CD14-positive monocyte (primary cell): ENCODE measurements around the gene KRT85. TPM values are rescaled to one million over a fixed set of nuclear protein-coding genes. Genes with fewer than 3 reads are reported as not detected.

ENCODE experiments used
- DNase-seq, 3 donors: peaks; one replicate each; pipeline ENCODE4 v3.0.0-alpha.2; 2011 to 2022
- H2AFZ ChIP-seq: 2 replicates; pipeline ENCODE4 v1.6.0; 2012; ENCODE audit warnings: mild to moderate bottlenecking, low read depth, low read length, inconsistent platforms; ENCODE audit not compliant: insufficient read depth, poor library complexity, severe bottlenecking
- H3K27ac ChIP-seq, 2 donors: 1 replicate in 1 of 2; 2 replicates in 1 of 2; pipeline ENCODE4 v1.5.1; 2012 to 2013; ENCODE audit warnings: low read length in 2 of 2, control low read depth in 1 of 2, inconsistent platforms in 1 of 2, low read depth in 1 of 2, mild to moderate bottlenecking in 1 of 2
- H3K27me3 ChIP-seq, 2 donors: one replicate each; pipeline versions ENCODE4 v1.6.0 to v1.6.1; 2011 to 2013; ENCODE audit warnings: low read length in 2 of 2; ENCODE audit not compliant: control insufficient read depth in 2 of 2, insufficient read depth in 2 of 2
- H3K36me3 ChIP-seq, 2 donors: replicated peaks in 1 of 2; 1 replicate in 1 of 2; 2 replicates in 1 of 2; pipeline versions ENCODE4 v1.5.1 to v1.6.1; 2012 to 2013; ENCODE audit warnings: low read length in 2 of 2, control low read depth in 1 of 2, inconsistent platforms in 1 of 2, mild to moderate bottlenecking in 1 of 2; ENCODE audit not compliant: insufficient read depth in 2 of 2, control insufficient read depth in 1 of 2
- H3K4me1 ChIP-seq, 2 donors: 1 replicate in 1 of 2; 2 replicates in 1 of 2; pipeline versions ENCODE4 v1.5.1 to v1.6.1; 2012 to 2013; ENCODE audit warnings: low read length in 2 of 2, control low read depth in 1 of 2, inconsistent platforms in 1 of 2, mild to moderate bottlenecking in 1 of 2, moderate library complexity in 1 of 2; ENCODE audit not compliant: insufficient read depth in 2 of 2, control insufficient read depth in 1 of 2
- H3K4me2 ChIP-seq: replicated peaks from 2 replicates; pipeline ENCODE3; 2012; ENCODE audit warnings: low read length, moderate library complexity, mild to moderate bottlenecking; ENCODE audit not compliant: poor library complexity, severe bottlenecking; ENCODE audit errors: extremely low read depth
- H3K4me3 ChIP-seq, 3 experiments: fragments of 200-600 bp in 1 of 3; sonication (generic) in 1 of 3; replicated peaks in 1 of 3; 1 replicate in 2 of 3; 2 replicates in 1 of 3; pipeline ENCODE4 v1.5.1; 2011 to 2013; ENCODE audit warnings: low read length in 3 of 3, mild to moderate bottlenecking in 3 of 3, control low read depth in 2 of 3, low read depth in 2 of 3, inconsistent platforms in 1 of 3, moderate library complexity in 1 of 3
- H3K79me2 ChIP-seq: 2 replicates; pipeline ENCODE4 v1.6.0; 2012; ENCODE audit warnings: mild to moderate bottlenecking, control low read depth, inconsistent platforms, low read length, moderate library complexity; ENCODE audit not compliant: insufficient read depth
- H3K9ac ChIP-seq: 2 replicates; pipeline ENCODE4 v1.6.0; 2017; ENCODE audit warnings: low read length, mild to moderate bottlenecking; ENCODE audit not compliant: insufficient read depth, poor library complexity, severe bottlenecking
- H3K9me3 ChIP-seq, 2 donors: replicated peaks in 1 of 2; 1 replicate in 1 of 2; 2 replicates in 1 of 2; pipeline versions ENCODE4 v1.5.1 to v1.6.1; 2012 to 2013; ENCODE audit warnings: low read length in 2 of 2, control low read depth in 1 of 2; ENCODE audit not compliant: control insufficient read depth in 1 of 2, insufficient read depth in 1 of 2
- H4K20me1 ChIP-seq: 2 replicates; pipeline ENCODE4 v1.6.0; 2012; ENCODE audit warnings: mild to moderate bottlenecking, low read length, control low read depth, moderate library complexity; ENCODE audit not compliant: insufficient read depth
- H3K27ac Mint-ChIP-seq, 7 donors: one replicate each; pipeline ENCODE4 v1.8.0; 2020; ENCODE audit warnings: mild to moderate bottlenecking in 7 of 7, mixed read lengths in 7 of 7, moderate library complexity in 6 of 7, inconsistent platforms in 2 of 7
- H3K27me3 Mint-ChIP-seq, 3 donors: one replicate each; pipeline ENCODE4 v1.8.0; 2021 to 2022; ENCODE audit warnings: low read depth in 3 of 3, mild to moderate bottlenecking in 3 of 3, mixed read lengths in 3 of 3, moderate library complexity in 3 of 3, inconsistent platforms in 1 of 3
- H3K36me3 Mint-ChIP-seq, 2 donors: one replicate each; pipeline ENCODE4 v1.8.0; 2020; ENCODE audit warnings: mixed read lengths in 2 of 2, inconsistent platforms in 1 of 2, mild to moderate bottlenecking in 1 of 2
- H3K4me1 Mint-ChIP-seq: one replicate; pipeline ENCODE4 v1.8.0; 2020; ENCODE audit warnings: mild to moderate bottlenecking, mixed read lengths
- H3K4me3 Mint-ChIP-seq, 2 donors: one replicate each; pipeline ENCODE4 v1.8.0; 2020; ENCODE audit warnings: mild to moderate bottlenecking in 2 of 2, mixed read lengths in 2 of 2, moderate library complexity in 1 of 2
- H3K9me3 Mint-ChIP-seq, 7 donors: one replicate each; pipeline ENCODE4 v1.8.0; 2020 to 2022; ENCODE audit warnings: mixed read lengths in 7 of 7, mild to moderate bottlenecking in 6 of 7, moderate library complexity in 6 of 7, inconsistent platforms in 2 of 7
- WGBS: methylation state at CpG from one replicate; pipeline ENCODE4 v1.1.5; 2013; ENCODE audit warnings: missing lambda C conversion rate; ENCODE audit not compliant: insufficient coverage; 5-methylcytosine and 5-hydroxymethylcytosine counted together
- intact Hi-C, 2 donors: fragments of 100-400 bp; cut with micrococcal nuclease; formaldehyde crosslinking; loops; one replicate each; pipeline versions ENCODE4 v1.15.0 to v1.15.1; 2023
- polyA plus RNA-seq, 3 donors: library from polyadenylated mRNA; depleted of rRNA in 1 of 3; unstranded in 2 of 3; stranded (reverse) in 1 of 3; fragments of 300-500 nt in 2 of 3; fragments of >200 nt in 1 of 3; fragmentation: Illumina TruSeq in 2 of 3; gene quantifications; 1 replicate in 2 of 3; 2 replicates in 1 of 3; pipeline ENCODE4 v1.2.3, GENCODE V29; 2012 to 2021
- TF ChIP-seq, protein P1 (sequence below): fragments of 200-600 bp; IDR thresholded peaks from one replicate; pipeline ENCODE4 v1.8.0; 2022; ENCODE audit warnings: antibody characterized with exemption, mild to moderate bottlenecking

KRT85 gene
- polyA plus RNA-seq, 3 donors, result not detected

DNA sequence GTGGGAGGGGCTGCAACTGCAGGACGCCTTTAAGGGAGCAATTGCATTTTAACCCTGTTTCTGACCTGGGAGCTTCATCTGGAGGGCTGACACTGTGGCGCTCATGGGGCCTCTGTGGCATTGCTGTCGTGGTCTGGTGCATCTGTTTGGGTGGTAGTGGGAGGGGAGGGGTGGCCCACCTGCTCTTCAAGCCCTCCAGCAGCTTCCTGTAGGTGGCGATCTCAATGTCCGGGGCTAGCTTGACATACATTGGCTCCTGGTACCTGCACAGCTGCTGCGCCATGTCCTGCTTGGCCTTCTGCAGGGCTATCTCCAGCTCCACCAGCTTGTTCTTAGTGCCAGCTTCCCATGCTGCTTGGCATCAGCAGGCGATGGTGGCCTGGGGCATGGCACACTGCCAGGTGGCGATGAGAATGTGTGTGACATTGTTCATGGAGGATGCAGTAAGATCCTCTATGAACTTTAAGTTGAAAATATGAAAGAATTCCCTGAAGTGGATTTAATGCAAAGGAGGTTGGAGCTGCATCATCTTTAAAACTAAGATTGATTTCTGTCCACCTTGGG lies 46.6 kb upstream of the KRT85 start:
- H3K4me1 ChIP-seq, result no peaks in the 10 kb centered on the region
- H2AFZ ChIP-seq, result no peak overlapping the region
- H3K4me3 Mint-ChIP-seq, result no peak overlapping the region
- no peaks in the 10 kb centered on the region for H3K36me3 Mint-ChIP-seq
- H3K36me3 ChIP-seq, result no peaks in the 10 kb centered on the region
- no peaks in the 10 kb centered on the region for H3K27me3 ChIP-seq
- H3K4me2 ChIP-seq, result no peak overlapping the region
- peaks cover 2 to 12% (median 6%) of the 10 kb centered on the region in 3 donors for H3K27me3 Mint-ChIP-seq
- no peak overlapping the region for H3K4me3 ChIP-seq
- H3K9ac ChIP-seq, result no peak overlapping the region
- no peaks in the 10 kb centered on the region for H3K79me2 ChIP-seq
- TF ChIP-seq, protein P1, sequence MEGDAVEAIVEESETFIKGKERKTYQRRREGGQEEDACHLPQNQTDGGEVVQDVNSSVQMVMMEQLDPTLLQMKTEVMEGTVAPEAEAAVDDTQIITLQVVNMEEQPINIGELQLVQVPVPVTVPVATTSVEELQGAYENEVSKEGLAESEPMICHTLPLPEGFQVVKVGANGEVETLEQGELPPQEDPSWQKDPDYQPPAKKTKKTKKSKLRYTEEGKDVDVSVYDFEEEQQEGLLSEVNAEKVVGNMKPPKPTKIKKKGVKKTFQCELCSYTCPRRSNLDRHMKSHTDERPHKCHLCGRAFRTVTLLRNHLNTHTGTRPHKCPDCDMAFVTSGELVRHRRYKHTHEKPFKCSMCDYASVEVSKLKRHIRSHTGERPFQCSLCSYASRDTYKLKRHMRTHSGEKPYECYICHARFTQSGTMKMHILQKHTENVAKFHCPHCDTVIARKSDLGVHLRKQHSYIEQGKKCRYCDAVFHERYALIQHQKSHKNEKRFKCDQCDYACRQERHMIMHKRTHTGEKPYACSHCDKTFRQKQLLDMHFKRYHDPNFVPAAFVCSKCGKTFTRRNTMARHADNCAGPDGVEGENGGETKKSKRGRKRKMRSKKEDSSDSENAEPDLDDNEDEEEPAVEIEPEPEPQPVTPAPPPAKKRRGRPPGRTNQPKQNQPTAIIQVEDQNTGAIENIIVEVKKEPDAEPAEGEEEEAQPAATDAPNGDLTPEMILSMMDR, result no peak
- H3K9me3 ChIP-seq, result no peaks in the 10 kb centered on the region
- WGBS, result 69% methylated on average over 5 of the region's 8 CpGs
- H3K4me1 Mint-ChIP-seq, result peaks cover 4% of the 10 kb centered on the region
- peaks cover 0 to 3% (median 0%) of the 10 kb centered on the region in 7 donors for H3K9me3 Mint-ChIP-seq
- intact Hi-C loops, result no loop called here
- peak overlapping the region in 1 of 7 donors; percentile 33 for H3K27ac Mint-ChIP-seq
- H3K27ac ChIP-seq, result no peak overlapping the region
- DNase-seq, result no peak
- H4K20me1 ChIP-seq, result no peaks in the 10 kb centered on the region

DNA sequence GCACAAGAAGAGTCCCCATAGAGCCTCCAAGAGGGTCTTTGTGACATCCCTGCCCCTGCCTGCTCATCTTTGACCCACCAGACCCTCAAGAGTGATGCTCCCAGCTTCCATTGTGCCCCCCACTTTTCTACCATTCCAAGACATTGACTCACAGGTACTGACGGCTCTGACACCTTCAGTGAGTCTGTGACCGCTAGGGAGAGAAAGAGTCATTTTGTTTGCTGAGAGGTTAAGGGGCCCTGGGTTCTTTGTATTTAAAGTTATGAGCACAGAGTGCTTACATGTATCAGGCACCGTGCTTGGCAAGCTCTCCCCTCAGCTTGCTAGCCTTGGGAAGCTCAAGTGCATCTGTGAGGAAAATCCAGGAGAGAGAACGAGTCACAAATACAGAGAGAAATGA lies 45.9 kb upstream of the KRT85 start:
- Mint-ChIP-seq H3K4me1 (peaks cover 4% of the 10 kb centered on the region), H3K36me3 (no peaks in the 10 kb centered on the region), H3K4me3 (no peak overlapping the region), H3K9me3 (peaks cover 0 to 3% (median 1%) of the 10 kb centered on the region in 7 donors), H3K27me3 (peaks cover 2 to 12% (median 11%) of the 10 kb centered on the region in 3 donors), H3K27ac (no peak overlapping the region)
- H3K27me3 ChIP-seq, result no peaks in the 10 kb centered on the region
- no peak overlapping the region for H3K4me2 ChIP-seq
- 64% methylated on average over 2 of the region's 4 CpGs for WGBS
- no peak for DNase-seq
- H3K4me1 ChIP-seq, result no peaks in the 10 kb centered on the region
- H3K4me3 ChIP-seq, result no peak overlapping the region
- no peaks in the 10 kb centered on the region for H4K20me1 ChIP-seq
- H3K9ac ChIP-seq, result no peak overlapping the region
- TF ChIP-seq, protein P1, result no peak
- no peaks in the 10 kb centered on the region for H3K9me3 ChIP-seq
- no peaks in the 10 kb centered on the region for H3K79me2 ChIP-seq
- no peak overlapping the region for H3K27ac ChIP-seq
- intact Hi-C loops, result no loop called here
- no peak overlapping the region for H2AFZ ChIP-seq
- no peaks in the 10 kb centered on the region for H3K36me3 ChIP-seq
